Omental fat pad (tissue), 4 donors: ENCODE data around the gene POGK. TPM values are rescaled to one million over a fixed set of nuclear protein-coding genes. Genes with fewer than 3 reads are reported as not detected.

ENCODE experiments used
- ATAC-seq: fragments of 150-250 bp; one replicate; pipeline ENCODE4 v1.9.1; 2016; ENCODE audit warnings: mild to moderate bottlenecking, moderate library complexity; ENCODE audit not compliant: low FRiP score
- DNase-seq: peaks from one replicate; pipeline ENCODE4 v3.0.0-alpha.2; 2019; ENCODE audit warnings: low spot score
- CTCF ChIP-seq, 3 donors: fragments of 450-650 bp; IDR thresholded peaks; one replicate each; pipeline ENCODE4 v1.5.1; 2016 to 2017; ENCODE audit warnings: antibody characterized with exemption in 3 of 3, mild to moderate bottlenecking in 3 of 3, moderate library complexity in 2 of 3
- total RNA-seq, 4 donors: library from RNA; depleted of rRNA; stranded (reverse); fragments of >200 nt; gene quantifications; one replicate each; pipeline ENCODE4 v1.1.0, GENCODE V29; 2016

POGK gene
- total RNA-seq, 4 donors from 2014 or later, result 22.4 to 41.3 (median 28.3) TPM

GRCh38 chr1:166884971-166885370 lies 45.7 kb downstream of the POGK start:
- TF ChIP-seq CTCF (IDR thresholded peaks at IDR 0.05), result no peak
- no peak for ATAC-seq

DNA sequence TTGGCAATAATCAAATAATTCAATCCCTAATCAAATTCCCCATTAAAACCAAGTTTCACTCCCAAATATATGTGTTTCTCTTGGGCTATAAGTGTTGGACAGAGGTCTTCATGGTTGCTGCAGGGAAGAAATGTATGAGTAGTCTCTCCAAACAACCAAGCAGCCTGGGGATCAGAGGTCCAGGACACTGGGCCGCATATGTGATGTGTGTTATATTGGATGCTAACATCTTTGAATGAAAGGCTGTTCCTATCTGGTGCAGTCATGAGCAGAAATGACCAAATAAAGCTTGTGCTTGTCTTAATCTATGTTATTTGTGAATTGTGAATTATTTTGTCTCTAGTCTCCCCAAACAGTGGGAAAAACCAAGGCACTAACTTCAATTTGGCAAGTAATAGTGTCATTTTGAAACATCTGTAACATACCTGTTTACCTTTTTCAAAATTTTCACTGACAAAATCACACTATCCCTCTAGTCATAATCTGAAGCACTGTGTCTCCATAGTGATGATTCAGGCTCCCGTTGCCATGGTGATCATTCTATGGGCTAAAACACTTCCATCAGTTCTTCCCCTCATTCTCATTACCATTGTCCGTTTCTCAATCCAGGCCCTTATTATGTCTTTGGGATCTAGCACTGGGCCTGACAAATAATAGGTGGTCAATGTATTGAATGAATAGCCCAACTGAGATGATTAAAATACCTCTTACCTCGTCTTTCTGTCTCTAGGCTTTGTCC lies 49.3 kb downstream of the POGK start:
- ATAC-seq (no peak), DNase-seq (no peak)
- no peak for TF ChIP-seq CTCF (IDR thresholded peaks at IDR 0.05)

More at GRCh38 chr1:166884971-166885370, 45.7 kb downstream of the POGK start:
- no peak for DNase-seq

DNA sequence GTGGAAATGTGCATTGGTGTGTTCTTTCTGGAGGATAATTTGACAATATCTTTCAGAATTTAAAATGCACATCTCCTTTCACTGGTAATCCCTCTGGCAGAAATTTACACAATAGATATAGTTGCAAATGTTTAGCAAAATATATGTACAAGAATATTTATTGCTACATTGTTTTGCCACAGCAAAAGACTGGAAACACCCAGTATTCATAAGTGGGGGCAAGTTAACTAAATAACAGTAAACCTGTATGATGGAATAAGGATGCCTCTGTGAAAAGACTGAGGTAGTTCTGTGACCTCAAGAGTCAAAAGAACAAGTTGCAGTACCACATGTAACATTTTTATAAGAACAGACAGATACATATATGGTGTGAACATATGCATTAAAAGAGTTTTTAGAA lies 50.5 kb downstream of the POGK start:
- ATAC-seq (no peak), DNase-seq (no peak)
- TF ChIP-seq CTCF (IDR thresholded peaks at IDR 0.05), result no peak

- ATAC-seq (no peak), DNase-seq (no peak)
- TF ChIP-seq CTCF (IDR thresholded peaks at IDR 0.05), result no peak
These were observed 56.5 kb downstream of the POGK start for GRCh38 chr1:166895766-166896165.

DNA sequence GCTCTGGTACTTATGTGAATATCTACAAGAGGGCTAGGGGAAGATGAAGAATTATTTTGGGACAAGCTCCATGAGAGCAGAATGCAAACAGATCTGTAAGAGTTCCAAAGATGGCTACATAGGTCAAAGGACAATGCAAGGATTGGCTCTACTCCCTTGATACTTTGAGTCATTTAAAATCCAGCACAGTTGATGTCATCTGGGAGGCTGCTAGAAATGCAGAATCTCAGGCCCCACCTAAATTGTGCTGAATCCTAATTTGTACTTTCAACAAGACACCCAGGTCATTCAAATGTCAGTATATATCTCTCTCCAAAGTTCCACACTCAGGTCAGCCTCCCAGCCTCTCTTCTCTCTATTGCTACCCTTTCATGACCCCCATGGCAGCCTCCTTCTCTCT lies 60.5 kb downstream of the POGK start:
- DNase-seq, result no peak
- no peak for ATAC-seq
- no peak for TF ChIP-seq CTCF (IDR thresholded peaks at IDR 0.05)

DNA sequence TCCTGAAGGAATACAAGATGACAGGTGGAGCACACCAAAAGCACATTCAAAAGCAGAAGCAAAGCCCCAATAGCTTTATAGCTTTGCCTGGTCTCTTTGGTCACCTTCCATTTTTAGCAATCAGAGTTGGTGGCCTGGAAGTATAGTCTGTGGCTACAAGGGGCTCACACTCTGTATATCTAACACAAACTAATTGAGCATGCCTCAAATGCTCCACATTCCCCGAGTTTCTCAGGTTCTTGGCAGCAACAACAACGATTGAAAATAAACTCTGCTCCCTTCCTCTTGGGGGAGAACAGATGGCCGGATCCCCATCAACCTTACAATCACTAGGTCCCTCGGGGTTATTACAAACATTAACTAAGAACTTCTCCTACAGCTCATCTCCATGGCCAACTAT lies 61.7 kb downstream of the POGK start:
- ATAC-seq, result no peak
- DNase-seq, result no peak
- TF ChIP-seq CTCF (IDR thresholded peaks at IDR 0.05), result no peak

- DNase-seq (no peak), ATAC-seq (no peak)
- TF ChIP-seq CTCF (IDR thresholded peaks at IDR 0.05), result no peak
These were observed 63.0 kb downstream of the POGK start for GRCh38 chr1:166902279-166902678.
